ENCODE measurements around the gene APLP2.
"Not testable (repeated sequence)": the region's sequence is repeated elsewhere in the genome, so short reads cannot be mapped to it uniquely, and the experiment has no call there.

APLP2 gene

GRCh38 chr11:130091169-130091568, 21.5 kb downstream of the APLP2 start:
- DNase-seq (ENCODE audit: low read depth): not testable (repeated sequence)

- no peak for DNase-seq (ENCODE audit: low read depth)
Measured at GRCh38 chr11:130092661-130093060, 23.0 kb downstream of the APLP2 start.

GRCh38 chr11:130094614-130095013, 24.9 kb downstream of the APLP2 start:
- DNase-seq (ENCODE audit: low read depth): no peak

GRCh38 chr11:130095326-130095725, 25.6 kb downstream of the APLP2 start:
- DNase-seq (ENCODE audit: low read depth): no peak

- no peak for DNase-seq (ENCODE audit: low read depth)
Measured at GRCh38 chr11:130096042-130096441, 26.3 kb downstream of the APLP2 start.

GRCh38 chr11:130096823-130097222, 27.1 kb downstream of the APLP2 start:
- DNase-seq (ENCODE audit: low read depth): no peak

- DNase-seq (ENCODE audit: low read depth): no peak
Measured at GRCh38 chr11:130097285-130097684, 27.6 kb downstream of the APLP2 start.

- no peak for DNase-seq (ENCODE audit: low read depth)
Measured at GRCh38 chr11:130099356-130099755, 29.7 kb downstream of the APLP2 start.

GRCh38 chr11:130100381-130101095, 30.8 kb downstream of the APLP2 start:
- no peak for DNase-seq (ENCODE audit: low read depth)

- DNase-seq (ENCODE audit: low read depth): no peak
Measured at GRCh38 chr11:130101661-130102060, 32.0 kb downstream of the APLP2 start.

- DNase-seq (ENCODE audit: low read depth): no peak
Measured at GRCh38 chr11:130102301-130103249, 32.9 kb downstream of the APLP2 start.

- no peak for DNase-seq (ENCODE audit: low read depth)
Measured at GRCh38 chr11:130103296-130103814, 33.7 kb downstream of the APLP2 start.

- DNase-seq (ENCODE audit: low read depth): no peak
Measured at GRCh38 chr11:130106381-130106780, 36.7 kb downstream of the APLP2 start.

- not testable (repeated sequence) for DNase-seq (ENCODE audit: low read depth)
Measured at GRCh38 chr11:130108671-130109070, 39.0 kb downstream of the APLP2 start.

GRCh38 chr11:130109386-130109785, 39.7 kb downstream of the APLP2 start:
- no peak for DNase-seq (ENCODE audit: low read depth)

GRCh38 chr11:130110339-130111108, 40.8 kb downstream of the APLP2 start:
- DNase-seq (ENCODE audit: low read depth): no peak

- DNase-seq (ENCODE audit: low read depth): no peak
Measured at GRCh38 chr11:130112071-130112830, 42.6 kb downstream of the APLP2 start.

GRCh38 chr11:130114281-130114680, 44.6 kb downstream of the APLP2 start:
- no peak for DNase-seq (ENCODE audit: low read depth)

GRCh38 chr11:130114726-130115125, 45.0 kb downstream of the APLP2 start:
- no peak for DNase-seq (ENCODE audit: low read depth)

GRCh38 chr11:130115218-130115617, 45.5 kb downstream of the APLP2 start:
- DNase-seq (ENCODE audit: low read depth): no peak

GRCh38 chr11:130118165-130118564, 48.5 kb downstream of the APLP2 start:
- DNase-seq (ENCODE audit: low read depth): no peak

All from activated T-helper 9 cell treated with anti-CD3 and anti-CD28 coated beads, Interleukin-2, amount 50 U/mL, for 16 hours (primary cell).